HepG2 (cell line): ENCODE data around the gene MCEE. TPM values are rescaled to one million over a fixed set of nuclear protein-coding genes. Genes with fewer than 3 reads are reported as not detected.

Experiments
- ADNP ChIP-seq: sonication (generic); formaldehyde crosslinking; IDR thresholded peaks from 2 replicates; pipeline ENCODE4 v1.4.0; 2020; ENCODE audit warnings: missing genetic modification reagents
- DMAP1 ChIP-seq: IDR thresholded peaks from 2 replicates; pipeline ENCODE4 v1.6.1; 2016
- JDP2 ChIP-seq: sonication (generic); formaldehyde crosslinking; IDR thresholded peaks from 2 replicates; pipeline ENCODE4 v1.8.1; 2022; ENCODE audit warnings: missing genetic modification reagents, borderline replicate concordance
- KLF15 ChIP-seq: sonication (generic); formaldehyde crosslinking; IDR thresholded peaks from 2 replicates; pipeline ENCODE4 v1.8.1; 2023; ENCODE audit warnings: borderline replicate concordance, mild to moderate bottlenecking, inconsistent platforms, missing genetic modification reagents, mixed read lengths
- MAZ ChIP-seq, 2 experiments: sonication (generic) in 1 of 2; formaldehyde crosslinking in 1 of 2; IDR thresholded peaks; 2 replicates each; pipeline versions ENCODE4 v1.5.0 to v1.6.1; 2012 to 2020; ENCODE audit warnings: low read depth in 2 of 2, mild to moderate bottlenecking in 2 of 2, borderline replicate concordance in 1 of 2, improper control_type of control experiment in 1 of 2, low read length in 1 of 2, missing genetic modification reagents in 1 of 2, moderate library complexity in 1 of 2
- MIXL1 ChIP-seq: IDR thresholded peaks from 2 replicates; pipeline ENCODE4 v1.6.1; 2016
- MTA3 ChIP-seq: sonication (generic); formaldehyde crosslinking; IDR thresholded peaks from 2 replicates; pipeline ENCODE4 v1.4.0; 2020; ENCODE audit warnings: missing genetic modification reagents
- NCOA5 ChIP-seq: sonication (generic); formaldehyde crosslinking; IDR thresholded peaks from 2 replicates; pipeline ENCODE4 v1.4.0; 2020; ENCODE audit warnings: missing genetic modification reagents
- PHF5A ChIP-seq: IDR thresholded peaks from one replicate; pipeline ENCODE4 v1.6.1; 2018; ENCODE audit warnings: low read depth, missing genetic modification reagents; ENCODE audit not compliant: unreplicated experiment
- RELA ChIP-seq: sonication (generic); formaldehyde crosslinking; IDR thresholded peaks from 2 replicates; pipeline ENCODE4 v1.4.0; 2020; ENCODE audit warnings: missing genetic modification reagents
- SP2 ChIP-seq: sonication (generic); formaldehyde crosslinking; IDR thresholded peaks from 2 replicates; pipeline ENCODE4 v1.5.1; 2020; ENCODE audit warnings: mild to moderate bottlenecking, missing genetic modification reagents
- TCF7 ChIP-seq: sonication (generic); IDR thresholded peaks from 2 replicates; pipeline ENCODE4 v1.6.1; 2016; ENCODE audit warnings: antibody characterized with exemption, low read depth
- ZFP41 ChIP-seq: sonication (generic); formaldehyde crosslinking; IDR thresholded peaks from 2 replicates; pipeline ENCODE4 v1.4.0; 2020; ENCODE audit warnings: mild to moderate bottlenecking, missing genetic modification reagents, borderline replicate concordance
- ZFP82 ChIP-seq: sonication (generic); formaldehyde crosslinking; IDR thresholded peaks from 2 replicates; pipeline ENCODE4 v1.5.1; 2020; ENCODE audit warnings: mild to moderate bottlenecking, missing genetic modification reagents, borderline replicate concordance
- ZNF235 ChIP-seq: sonication (generic); formaldehyde crosslinking; IDR thresholded peaks from 2 replicates; pipeline ENCODE4 v1.8.1; 2023; ENCODE audit warnings: mild to moderate bottlenecking, missing genetic modification reagents, borderline replicate concordance
- ZNF333 ChIP-seq: sonication (generic); formaldehyde crosslinking; IDR thresholded peaks from 2 replicates; pipeline ENCODE4 v1.4.0; 2020; ENCODE audit warnings: mild to moderate bottlenecking, missing genetic modification reagents, borderline replicate concordance
- ZNF724P ChIP-seq: sonication (generic); formaldehyde crosslinking; IDR thresholded peaks from 2 replicates; pipeline ENCODE4 v1.8.0; 2022; ENCODE audit warnings: missing genetic modification reagents, borderline replicate concordance
- ZNF761 ChIP-seq: sonication (generic); formaldehyde crosslinking; conservative IDR thresholded peaks from 2 replicates; pipeline ENCODE4 v1.4.0; 2020; ENCODE audit warnings: mild to moderate bottlenecking, missing genetic modification reagents
- ZNF780A ChIP-seq: sonication (generic); formaldehyde crosslinking; IDR thresholded peaks from 2 replicates; pipeline ENCODE4 v1.8.0; 2022; ENCODE audit warnings: mild to moderate bottlenecking, missing genetic modification reagents, moderate library complexity
- polyA plus RNA-seq, 8 experiments: library from polyadenylated mRNA; depleted of rRNA in 3 of 8; stranded (reverse) in 7 of 8; unstranded in 1 of 8; fragments of >200 nt; fragmentation: Illumina TruSeq in 4 of 8; extraction: Trizol in 4 of 8; gene quantifications; 2 replicates each; pipeline versions ENCODE4 v1.2.1 to v1.2.3, GENCODE V29; 2011 to 2016; ENCODE audit warnings: low read depth in 4 of 8, missing spikeins in 1 of 8, mixed read lengths in 1 of 8; ENCODE audit not compliant: insufficient read depth in 1 of 8
- total RNA-seq, 5 experiments: library from RNA; depleted of rRNA; stranded (reverse); fragments of >200 nt; fragmentation: Illumina TruSeq; extraction: Trizol; gene quantifications; 2 replicates each; pipeline ENCODE4 v1.2.3, GENCODE V29; 2016; ENCODE audit warnings: low read depth in 1 of 5
- TF ChIP-seq, protein P1 (sequence below): sonication (generic); formaldehyde crosslinking; IDR thresholded peaks from 2 replicates; pipeline ENCODE4 v1.9.0; 2022; ENCODE audit warnings: low read depth, missing genetic modification reagents
- TF ChIP-seq, protein P2 (sequence below): IDR thresholded peaks from 2 replicates; pipeline ENCODE4 v1.6.1; 2016; ENCODE audit warnings: low read depth, borderline replicate concordance
- TF ChIP-seq, protein P3 (sequence below): sonication (generic); formaldehyde crosslinking; IDR thresholded peaks from 2 replicates; pipeline ENCODE4 v1.5.1; 2020; ENCODE audit warnings: mild to moderate bottlenecking, missing genetic modification reagents, borderline replicate concordance

MCEE gene
- total and polyA plus RNA-seq, 2 of the 13 experiments (the other 11 are each of a cell fraction or from before 2014, with no cell fraction given), result 32.0 to 66.9 TPM

DNA sequence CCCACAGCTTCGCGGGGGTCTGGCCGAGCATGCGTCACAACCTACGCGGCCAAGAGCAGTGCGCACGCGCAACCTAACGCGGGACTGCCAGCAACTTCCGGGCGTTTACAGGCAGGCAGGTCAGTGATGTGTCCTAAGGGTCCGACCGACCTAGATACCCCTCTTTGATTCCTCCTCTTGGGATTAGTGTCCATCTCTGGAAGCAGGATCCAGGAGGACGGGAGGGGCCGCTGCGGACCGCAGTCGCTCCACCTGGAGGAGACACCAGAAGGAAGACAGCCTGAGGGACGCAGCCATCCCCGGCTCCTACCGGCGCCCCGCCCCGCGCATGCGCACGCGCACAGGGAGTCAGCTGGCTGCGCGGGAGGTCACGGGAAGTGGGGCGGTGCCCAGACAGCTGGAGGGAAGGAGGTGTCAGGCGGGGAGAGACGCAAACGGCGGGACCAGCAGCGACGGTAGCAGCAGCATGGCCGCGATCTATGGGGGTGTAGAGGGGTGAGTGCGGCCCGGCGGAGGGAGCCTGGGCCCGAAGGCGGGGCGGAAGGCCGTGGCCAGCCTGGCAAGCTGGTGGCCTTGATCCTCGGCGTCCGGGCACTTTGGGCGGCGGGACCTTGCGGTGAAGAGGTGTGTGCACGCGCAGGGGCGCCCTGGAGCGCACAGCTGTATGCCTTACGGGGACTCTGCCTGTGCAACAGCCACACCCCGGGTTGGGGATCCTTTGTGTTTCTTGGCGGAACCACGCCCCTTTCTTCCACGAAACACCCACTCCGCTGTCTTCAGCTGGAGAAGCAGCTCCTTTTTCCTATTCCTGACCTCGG, 61.6 kb downstream of the MCEE start, which contains the start of gene NAGK (continued):
- TF ChIP-seq, protein P1, sequence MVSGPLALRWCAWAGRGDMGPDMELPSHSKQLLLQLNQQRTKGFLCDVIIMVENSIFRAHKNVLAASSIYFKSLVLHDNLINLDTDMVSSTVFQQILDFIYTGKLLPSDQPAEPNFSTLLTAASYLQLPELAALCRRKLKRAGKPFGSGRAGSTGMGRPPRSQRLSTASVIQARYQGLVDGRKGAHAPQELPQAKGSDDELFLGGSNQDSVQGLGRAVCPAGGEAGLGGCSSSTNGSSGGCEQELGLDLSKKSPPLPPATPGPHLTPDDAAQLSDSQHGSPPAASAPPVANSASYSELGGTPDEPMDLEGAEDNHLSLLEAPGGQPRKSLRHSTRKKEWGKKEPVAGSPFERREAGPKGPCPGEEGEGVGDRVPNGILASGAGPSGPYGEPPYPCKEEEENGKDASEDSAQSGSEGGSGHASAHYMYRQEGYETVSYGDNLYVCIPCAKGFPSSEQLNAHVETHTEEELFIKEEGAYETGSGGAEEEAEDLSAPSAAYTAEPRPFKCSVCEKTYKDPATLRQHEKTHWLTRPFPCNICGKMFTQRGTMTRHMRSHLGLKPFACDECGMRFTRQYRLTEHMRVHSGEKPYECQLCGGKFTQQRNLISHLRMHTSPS (CRISPR knock-in tag), result peak; percentile 16; the same call in 1 of the 2 replicates
- TF ChIP-seq ZFP82 (CRISPR knock-in tag), result peak; percentile 96
- TF ChIP-seq MAZ (IDR thresholded peaks at IDR 0.05; ENCODE audit: borderline replicate concordance, low read depth, low read length), result peak; percentile 38; the same call in 1 of the 2 replicates
- peak; percentile 97 for TF ChIP-seq MAZ (CRISPR knock-in tag; IDR thresholded peaks at IDR 0.05; ENCODE audit: low read depth)
- TF ChIP-seq NCOA5 (CRISPR knock-in tag), result 0 out of 2 replicates have a peak, but pooled peaks have one; percentile 38
- peak; percentile 42; the same call in 1 of the 2 replicates for TF ChIP-seq ZNF235 (CRISPR knock-in tag)
- TF ChIP-seq ZFP41 (CRISPR knock-in tag), result peak; percentile 21; the same call in 1 of the 2 replicates
- TF ChIP-seq, protein P2, sequence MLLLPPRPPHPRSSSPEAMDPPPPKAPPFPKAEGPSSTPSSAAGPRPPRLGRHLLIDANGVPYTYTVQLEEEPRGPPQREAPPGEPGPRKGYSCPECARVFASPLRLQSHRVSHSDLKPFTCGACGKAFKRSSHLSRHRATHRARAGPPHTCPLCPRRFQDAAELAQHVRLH, result peak; percentile 99
- TF ChIP-seq, protein P3, sequence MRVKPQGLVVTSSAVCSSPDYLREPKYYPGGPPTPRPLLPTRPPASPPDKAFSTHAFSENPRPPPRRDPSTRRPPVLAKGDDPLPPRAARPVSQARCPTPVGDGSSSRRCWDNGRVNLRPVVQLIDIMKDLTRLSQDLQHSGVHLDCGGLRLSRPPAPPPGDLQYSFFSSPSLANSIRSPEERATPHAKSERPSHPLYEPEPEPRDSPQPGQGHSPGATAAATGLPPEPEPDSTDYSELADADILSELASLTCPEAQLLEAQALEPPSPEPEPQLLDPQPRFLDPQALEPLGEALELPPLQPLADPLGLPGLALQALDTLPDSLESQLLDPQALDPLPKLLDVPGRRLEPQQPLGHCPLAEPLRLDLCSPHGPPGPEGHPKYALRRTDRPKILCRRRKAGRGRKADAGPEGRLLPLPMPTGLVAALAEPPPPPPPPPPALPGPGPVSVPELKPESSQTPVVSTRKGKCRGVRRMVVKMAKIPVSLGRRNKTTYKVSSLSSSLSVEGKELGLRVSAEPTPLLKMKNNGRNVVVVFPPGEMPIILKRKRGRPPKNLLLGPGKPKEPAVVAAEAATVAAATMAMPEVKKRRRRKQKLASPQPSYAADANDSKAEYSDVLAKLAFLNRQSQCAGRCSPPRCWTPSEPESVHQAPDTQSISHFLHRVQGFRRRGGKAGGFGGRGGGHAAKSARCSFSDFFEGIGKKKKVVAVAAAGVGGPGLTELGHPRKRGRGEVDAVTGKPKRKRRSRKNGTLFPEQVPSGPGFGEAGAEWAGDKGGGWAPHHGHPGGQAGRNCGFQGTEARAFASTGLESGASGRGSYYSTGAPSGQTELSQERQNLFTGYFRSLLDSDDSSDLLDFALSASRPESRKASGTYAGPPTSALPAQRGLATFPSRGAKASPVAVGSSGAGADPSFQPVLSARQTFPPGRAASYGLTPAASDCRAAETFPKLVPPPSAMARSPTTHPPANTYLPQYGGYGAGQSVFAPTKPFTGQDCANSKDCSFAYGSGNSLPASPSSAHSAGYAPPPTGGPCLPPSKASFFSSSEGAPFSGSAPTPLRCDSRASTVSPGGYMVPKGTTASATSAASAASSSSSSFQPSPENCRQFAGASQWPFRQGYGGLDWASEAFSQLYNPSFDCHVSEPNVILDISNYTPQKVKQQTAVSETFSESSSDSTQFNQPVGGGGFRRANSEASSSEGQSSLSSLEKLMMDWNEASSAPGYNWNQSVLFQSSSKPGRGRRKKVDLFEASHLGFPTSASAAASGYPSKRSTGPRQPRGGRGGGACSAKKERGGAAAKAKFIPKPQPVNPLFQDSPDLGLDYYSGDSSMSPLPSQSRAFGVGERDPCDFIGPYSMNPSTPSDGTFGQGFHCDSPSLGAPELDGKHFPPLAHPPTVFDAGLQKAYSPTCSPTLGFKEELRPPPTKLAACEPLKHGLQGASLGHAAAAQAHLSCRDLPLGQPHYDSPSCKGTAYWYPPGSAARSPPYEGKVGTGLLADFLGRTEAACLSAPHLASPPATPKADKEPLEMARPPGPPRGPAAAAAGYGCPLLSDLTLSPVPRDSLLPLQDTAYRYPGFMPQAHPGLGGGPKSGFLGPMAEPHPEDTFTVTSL (CRISPR knock-in tag), result peak; percentile 10; the same call in 1 of the 2 replicates
- peak; percentile 97 for TF ChIP-seq PHF5A (CRISPR knock-in tag)
- TF ChIP-seq ZNF780A, result peak; percentile 90
- TF ChIP-seq MTA3 (CRISPR knock-in tag), result no peak; the same call in 1 of the 2 replicates
- TF ChIP-seq ZNF333 (CRISPR knock-in tag), result no peak
- TF ChIP-seq TCF7, result no peak
- TF ChIP-seq DMAP1, result peak; percentile 100
- TF ChIP-seq KLF15 (CRISPR knock-in tag), result peak; percentile 85
- TF ChIP-seq ZNF761 (CRISPR knock-in tag), result peak; percentile 98
- TF ChIP-seq SP2 (CRISPR knock-in tag), result peak; percentile 67
- 0 out of 2 replicates have a peak, but pooled peaks have one; percentile 8 for TF ChIP-seq JDP2
- peak; percentile 63 for TF ChIP-seq MIXL1 (CRISPR knock-in tag)
- peak; percentile 93; the same call in 1 of the 2 replicates for TF ChIP-seq ZNF724P (CRISPR knock-in tag)
- TF ChIP-seq ADNP (CRISPR knock-in tag), result peak; percentile 75; the same call in 1 of the 2 replicates
- TF ChIP-seq RELA (CRISPR knock-in tag), result no peak; the same call in 1 of the 2 replicates
